HG02610 (cell line): ENCODE results near the gene ING1.

ENCODE experiments used
- ATAC-seq: cut with Tn5 transposase; IDR thresholded peaks from one replicate; pipeline ENCODE4 v1.9.1; 2021; ENCODE audit warnings: mild to moderate bottlenecking, moderate library complexity; ENCODE audit not compliant: unreplicated experiment

The ING1 gene

GRCh38 chr13:110766671-110767430 lies 53.4 kb downstream of the ING1 start:
- ATAC-seq: no peak

DNA sequence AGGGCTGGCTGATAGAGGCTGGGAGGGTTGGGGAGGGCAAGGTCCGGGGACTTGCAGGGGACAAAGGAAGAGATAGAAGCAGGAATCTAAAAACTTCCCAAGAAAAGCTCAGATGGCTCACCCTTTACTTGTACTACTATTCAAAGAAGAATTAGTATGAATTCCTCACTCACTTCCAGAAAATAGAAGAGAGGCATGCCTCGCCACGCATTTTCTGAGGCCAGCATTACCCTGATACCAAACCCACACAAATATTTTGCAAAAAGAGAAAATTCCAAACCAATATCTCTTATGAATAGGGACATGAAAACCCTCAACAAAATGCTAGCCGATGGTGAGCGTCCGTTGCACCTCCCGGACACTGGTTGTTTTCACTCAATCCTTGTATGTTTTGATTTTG lies 54.0 kb downstream of the ING1 start:
- no peak for ATAC-seq

DNA sequence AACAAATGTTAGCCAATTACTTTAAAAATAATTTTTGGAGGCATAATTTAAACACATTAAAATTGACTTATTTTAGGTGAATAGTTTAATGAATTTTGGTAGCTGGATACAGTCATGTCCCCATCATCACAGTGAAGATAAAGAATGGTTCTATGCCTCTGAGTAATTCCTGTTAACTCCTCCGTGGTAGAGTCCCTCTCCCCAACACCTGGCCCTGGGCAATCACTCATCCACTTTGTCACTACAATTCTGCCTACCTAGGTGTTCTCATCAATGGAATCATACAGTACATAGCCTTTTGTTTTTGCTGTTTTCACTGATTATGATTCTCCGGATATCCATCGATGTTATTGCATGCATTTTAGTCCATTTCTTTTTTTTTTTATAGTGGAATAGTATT lies 55.6 kb downstream of the ING1 start:
- ATAC-seq: no peak

- no peak for ATAC-seq
These were observed 57.2 kb downstream of the ING1 start for GRCh38 chr13:110770678-110771077.

DNA sequence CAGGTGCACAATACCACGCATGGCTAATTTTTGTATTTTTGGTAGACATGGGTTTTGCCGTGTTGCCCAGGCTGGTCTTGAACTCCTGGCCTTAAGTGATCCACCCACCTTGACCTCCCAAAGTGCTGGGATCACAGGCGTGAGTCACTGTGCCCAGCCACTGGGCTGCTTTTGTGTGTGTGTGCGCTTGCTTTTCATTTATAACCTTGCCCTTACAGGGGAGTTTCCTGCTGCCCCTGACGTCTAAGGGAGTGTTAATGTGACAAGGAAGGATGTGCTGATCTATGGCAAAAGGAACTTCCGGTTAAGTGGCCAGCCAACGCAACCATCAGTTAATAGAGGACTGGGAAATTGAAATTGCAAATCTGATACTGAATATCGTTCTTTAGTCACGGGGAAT lies 57.7 kb downstream of the ING1 start:
- no peak for ATAC-seq

- ATAC-seq: no peak
These were observed 58.8 kb downstream of the ING1 start for GRCh38 chr13:110772091-110772984.
